DOHH2 (cell line): ENCODE measurements around the gene SMARCD3.

Experiments
- EZH2phosphoT487 ChIP-seq: fragments of 200-600 bp; sonication (generic); IDR thresholded peaks from 2 replicates; pipeline ENCODE4 v1.6.1; 2017; ENCODE audit warnings: borderline replicate concordance, mild to moderate bottlenecking, antibody characterized with exemption, low read length, moderate library complexity, mixed read lengths
- TF ChIP-seq, protein P1 (sequence below): fragments of 200-600 bp; sonication (generic); IDR thresholded peaks from one replicate; pipeline ENCODE4 v1.5.1; 2014; ENCODE audit warnings: antibody characterized with exemption, mild to moderate bottlenecking, low read depth, low read length; ENCODE audit not compliant: poor library complexity, severe bottlenecking

DNA sequence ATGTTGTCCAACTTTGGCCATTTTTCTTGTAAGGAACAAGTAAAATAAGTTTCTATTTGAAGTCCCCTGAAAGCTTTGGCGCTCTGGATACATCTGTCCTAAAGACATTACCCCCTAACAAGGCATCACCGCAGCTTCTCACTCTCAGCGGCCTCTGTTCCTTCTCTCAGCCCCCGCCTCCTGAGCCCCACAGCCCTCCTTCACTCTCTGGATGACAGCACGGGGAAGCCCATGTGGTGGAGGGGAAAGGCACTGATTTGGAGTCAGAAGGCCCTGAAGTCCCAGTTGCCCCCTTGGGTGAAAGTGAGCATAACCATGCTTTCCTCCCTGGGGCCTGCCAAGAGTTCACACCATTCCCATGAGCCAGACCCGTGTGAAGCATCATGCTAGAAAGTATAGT, 42.8 kb downstream of the SMARCD3 start:
- TF ChIP-seq, protein P1, sequence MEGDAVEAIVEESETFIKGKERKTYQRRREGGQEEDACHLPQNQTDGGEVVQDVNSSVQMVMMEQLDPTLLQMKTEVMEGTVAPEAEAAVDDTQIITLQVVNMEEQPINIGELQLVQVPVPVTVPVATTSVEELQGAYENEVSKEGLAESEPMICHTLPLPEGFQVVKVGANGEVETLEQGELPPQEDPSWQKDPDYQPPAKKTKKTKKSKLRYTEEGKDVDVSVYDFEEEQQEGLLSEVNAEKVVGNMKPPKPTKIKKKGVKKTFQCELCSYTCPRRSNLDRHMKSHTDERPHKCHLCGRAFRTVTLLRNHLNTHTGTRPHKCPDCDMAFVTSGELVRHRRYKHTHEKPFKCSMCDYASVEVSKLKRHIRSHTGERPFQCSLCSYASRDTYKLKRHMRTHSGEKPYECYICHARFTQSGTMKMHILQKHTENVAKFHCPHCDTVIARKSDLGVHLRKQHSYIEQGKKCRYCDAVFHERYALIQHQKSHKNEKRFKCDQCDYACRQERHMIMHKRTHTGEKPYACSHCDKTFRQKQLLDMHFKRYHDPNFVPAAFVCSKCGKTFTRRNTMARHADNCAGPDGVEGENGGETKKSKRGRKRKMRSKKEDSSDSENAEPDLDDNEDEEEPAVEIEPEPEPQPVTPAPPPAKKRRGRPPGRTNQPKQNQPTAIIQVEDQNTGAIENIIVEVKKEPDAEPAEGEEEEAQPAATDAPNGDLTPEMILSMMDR: no peak
- TF ChIP-seq EZH2phosphoT487: no peak
